GM12878 (cell line): ENCODE data around the gene SERPINB13. TPM values are rescaled to one million over a fixed set of nuclear protein-coding genes. Genes with fewer than 3 reads are reported as not detected.

Experiments used
- BRCA1 ChIP-seq: IDR thresholded peaks from 2 replicates; pipeline ENCODE4 v1.6.1; 2011; ENCODE audit warnings: low read depth, low read length, improper control_type of control experiment
- KLF5 ChIP-seq: fragments of 450-650 bp; IDR thresholded peaks from 2 replicates; pipeline ENCODE4 v1.6.1; 2014; ENCODE audit warnings: mild to moderate bottlenecking; ENCODE audit not compliant: partially characterized antibody
- MYB ChIP-seq: fragments of 150-350 bp; IDR thresholded peaks from 2 replicates; pipeline ENCODE4 v1.6.1; 2014; ENCODE audit warnings: mild to moderate bottlenecking, low read depth, low read length, borderline replicate concordance
- SMC3 ChIP-seq: IDR thresholded peaks from 2 replicates; pipeline ENCODE4 v1.6.1; 2011; ENCODE audit warnings: low read length, improper control_type of control experiment, borderline replicate concordance
- SREBF1 ChIP-seq: IDR thresholded peaks from 2 replicates; pipeline ENCODE4 v1.6.1; 2012; ENCODE audit warnings: mild to moderate bottlenecking, low read length
- SREBF2 ChIP-seq: IDR thresholded peaks from 2 replicates; pipeline ENCODE4 v1.6.1; 2012; ENCODE audit warnings: mild to moderate bottlenecking, low read length
- TAF1 ChIP-seq: IDR thresholded peaks from 2 replicates; pipeline ENCODE4 v1.6.1; 2011; ENCODE audit warnings: mild to moderate bottlenecking, low read depth, low read length, borderline replicate concordance
- polyA plus RNA-seq, 11 experiments: library from polyadenylated mRNA; depleted of rRNA in 4 of 11; unstranded in 6 of 11; stranded (reverse) in 5 of 11; fragments of >200 nt; fragmentation: Nextera tagmentation in 4 of 11; fragmentation: Illumina TruSeq in 1 of 11; extraction: Ambion mirVana in 4 of 11; extraction: Trizol in 1 of 11; gene quantifications; 1 replicate in 1 of 11; 2 replicates in 10 of 11; pipeline versions ENCODE4 v1.2.1 to v1.2.3, GENCODE V29; 2011 to 2016; ENCODE audit warnings: inconsistent platforms in 2 of 11, missing spikeins in 2 of 11, low read depth in 1 of 11
- total RNA-seq, 4 experiments: library from RNA; depleted of rRNA in 3 of 4; stranded (reverse); fragments of >200 nt in 3 of 4; fragmentation: Illumina TruSeq in 1 of 4; extraction: Trizol in 1 of 4; gene quantifications; 2 replicates each; pipeline versions ENCODE4 v1.2.1 to v1.2.3, GENCODE V29; 2013 to 2021
- TF ChIP-seq, protein P1 (sequence below): fragments of 450-650 bp; IDR thresholded peaks from 2 replicates; pipeline ENCODE4 v1.6.1; 2017; ENCODE audit warnings: mild to moderate bottlenecking, moderate library complexity
- TF ChIP-seq, protein P2 (sequence below): fragments of 450-650 bp; IDR thresholded peaks from 2 replicates; pipeline ENCODE4 v1.6.1; 2018; ENCODE audit warnings: borderline replicate concordance, mild to moderate bottlenecking; ENCODE audit not compliant: partially characterized antibody
- TF ChIP-seq, protein P3 (sequence below): fragments of 450-650 bp; IDR thresholded peaks from 2 replicates; pipeline ENCODE4 v1.6.1; 2017; ENCODE audit warnings: antibody characterized with exemption, mild to moderate bottlenecking, moderate library complexity

SERPINB13 gene
- total and polyA plus RNA-seq, 10 of the 15 experiments (the other 5 are each of a cell fraction or from before 2014, with no cell fraction given) = not detected

- no peak for TF ChIP-seq SMC3
- no peak for TF ChIP-seq KLF5
- TF ChIP-seq, protein P1, sequence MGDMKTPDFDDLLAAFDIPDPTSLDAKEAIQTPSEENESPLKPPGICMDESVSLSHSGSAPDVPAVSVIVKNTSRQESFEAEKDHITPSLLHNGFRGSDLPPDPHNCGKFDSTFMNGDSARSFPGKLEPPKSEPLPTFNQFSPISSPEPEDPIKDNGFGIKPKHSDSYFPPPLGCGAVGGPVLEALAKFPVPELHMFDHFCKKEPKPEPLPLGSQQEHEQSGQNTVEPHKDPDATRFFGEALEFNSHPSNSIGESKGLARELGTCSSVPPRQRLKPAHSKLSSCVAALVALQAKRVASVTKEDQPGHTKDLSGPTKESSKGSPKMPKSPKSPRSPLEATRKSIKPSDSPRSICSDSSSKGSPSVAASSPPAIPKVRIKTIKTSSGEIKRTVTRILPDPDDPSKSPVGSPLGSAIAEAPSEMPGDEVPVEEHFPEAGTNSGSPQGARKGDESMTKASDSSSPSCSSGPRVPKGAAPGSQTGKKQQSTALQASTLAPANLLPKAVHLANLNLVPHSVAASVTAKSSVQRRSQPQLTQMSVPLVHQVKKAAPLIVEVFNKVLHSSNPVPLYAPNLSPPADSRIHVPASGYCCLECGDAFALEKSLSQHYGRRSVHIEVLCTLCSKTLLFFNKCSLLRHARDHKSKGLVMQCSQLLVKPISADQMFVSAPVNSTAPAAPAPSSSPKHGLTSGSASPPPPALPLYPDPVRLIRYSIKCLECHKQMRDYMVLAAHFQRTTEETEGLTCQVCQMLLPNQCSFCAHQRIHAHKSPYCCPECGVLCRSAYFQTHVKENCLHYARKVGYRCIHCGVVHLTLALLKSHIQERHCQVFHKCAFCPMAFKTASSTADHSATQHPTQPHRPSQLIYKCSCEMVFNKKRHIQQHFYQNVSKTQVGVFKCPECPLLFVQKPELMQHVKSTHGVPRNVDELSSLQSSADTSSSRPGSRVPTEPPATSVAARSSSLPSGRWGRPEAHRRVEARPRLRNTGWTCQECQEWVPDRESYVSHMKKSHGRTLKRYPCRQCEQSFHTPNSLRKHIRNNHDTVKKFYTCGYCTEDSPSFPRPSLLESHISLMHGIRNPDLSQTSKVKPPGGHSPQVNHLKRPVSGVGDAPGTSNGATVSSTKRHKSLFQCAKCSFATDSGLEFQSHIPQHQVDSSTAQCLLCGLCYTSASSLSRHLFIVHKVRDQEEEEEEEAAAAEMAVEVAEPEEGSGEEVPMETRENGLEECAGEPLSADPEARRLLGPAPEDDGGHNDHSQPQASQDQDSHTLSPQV = no peak
- no peak for TF ChIP-seq SREBF1
- no peak for TF ChIP-seq BRCA1
- TF ChIP-seq MYB = no peak
- no peak for TF ChIP-seq TAF1
- TF ChIP-seq, protein P2, sequence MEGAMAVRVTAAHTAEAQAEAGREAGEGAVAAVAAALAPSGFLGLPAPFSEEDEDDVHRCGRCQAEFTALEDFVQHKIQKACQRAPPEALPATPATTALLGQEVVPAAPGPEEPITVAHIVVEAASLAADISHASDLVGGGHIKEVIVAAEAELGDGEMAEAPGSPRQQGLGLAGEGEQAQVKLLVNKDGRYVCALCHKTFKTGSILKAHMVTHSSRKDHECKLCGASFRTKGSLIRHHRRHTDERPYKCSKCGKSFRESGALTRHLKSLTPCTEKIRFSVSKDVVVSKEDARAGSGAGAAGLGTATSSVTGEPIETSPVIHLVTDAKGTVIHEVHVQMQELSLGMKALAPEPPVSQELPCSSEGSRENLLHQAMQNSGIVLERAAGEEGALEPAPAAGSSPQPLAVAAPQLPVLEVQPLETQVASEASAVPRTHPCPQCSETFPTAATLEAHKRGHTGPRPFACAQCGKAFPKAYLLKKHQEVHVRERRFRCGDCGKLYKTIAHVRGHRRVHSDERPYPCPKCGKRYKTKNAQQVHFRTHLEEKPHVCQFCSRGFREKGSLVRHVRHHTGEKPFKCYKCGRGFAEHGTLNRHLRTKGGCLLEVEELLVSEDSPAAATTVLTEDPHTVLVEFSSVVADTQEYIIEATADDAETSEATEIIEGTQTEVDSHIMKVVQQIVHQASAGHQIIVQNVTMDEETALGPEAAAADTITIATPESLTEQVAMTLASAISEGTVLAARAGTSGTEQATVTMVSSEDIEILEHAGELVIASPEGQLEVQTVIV = no peak
- TF ChIP-seq, protein P3, sequence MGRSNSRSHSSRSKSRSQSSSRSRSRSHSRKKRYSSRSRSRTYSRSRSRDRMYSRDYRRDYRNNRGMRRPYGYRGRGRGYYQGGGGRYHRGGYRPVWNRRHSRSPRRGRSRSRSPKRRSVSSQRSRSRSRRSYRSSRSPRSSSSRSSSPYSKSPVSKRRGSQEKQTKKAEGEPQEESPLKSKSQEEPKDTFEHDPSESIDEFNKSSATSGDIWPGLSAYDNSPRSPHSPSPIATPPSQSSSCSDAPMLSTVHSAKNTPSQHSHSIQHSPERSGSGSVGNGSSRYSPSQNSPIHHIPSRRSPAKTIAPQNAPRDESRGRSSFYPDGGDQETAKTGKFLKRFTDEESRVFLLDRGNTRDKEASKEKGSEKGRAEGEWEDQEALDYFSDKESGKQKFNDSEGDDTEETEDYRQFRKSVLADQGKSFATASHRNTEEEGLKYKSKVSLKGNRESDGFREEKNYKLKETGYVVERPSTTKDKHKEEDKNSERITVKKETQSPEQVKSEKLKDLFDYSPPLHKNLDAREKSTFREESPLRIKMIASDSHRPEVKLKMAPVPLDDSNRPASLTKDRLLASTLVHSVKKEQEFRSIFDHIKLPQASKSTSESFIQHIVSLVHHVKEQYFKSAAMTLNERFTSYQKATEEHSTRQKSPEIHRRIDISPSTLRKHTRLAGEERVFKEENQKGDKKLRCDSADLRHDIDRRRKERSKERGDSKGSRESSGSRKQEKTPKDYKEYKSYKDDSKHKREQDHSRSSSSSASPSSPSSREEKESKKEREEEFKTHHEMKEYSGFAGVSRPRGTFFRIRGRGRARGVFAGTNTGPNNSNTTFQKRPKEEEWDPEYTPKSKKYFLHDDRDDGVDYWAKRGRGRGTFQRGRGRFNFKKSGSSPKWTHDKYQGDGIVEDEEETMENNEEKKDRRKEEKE = no peak
- no peak for TF ChIP-seq SREBF2
Observed at GRCh38 chr18:63596964-63597363, 9.8 kb downstream of the SERPINB13 start (continued).
